Measurements from ENCODE around the gene DOK4. TPM values are rescaled to one million over a fixed set of nuclear protein-coding genes. Genes with fewer than 3 reads are reported as not detected.

The DOK4 gene
- total RNA-seq, 2 experiments from 2014 or later, result 2.4 to 2.9 TPM

- Mint-ChIP-seq H3K27me3 (no peaks in the 10 kb centered on the region), H3K9me3 (no peaks in the 10 kb centered on the region), H3K27ac (no peak overlapping the region), H3K4me3 (no peak overlapping the region), H3K4me1 (ENCODE audit: low read depth) (peaks cover 10% of the 10 kb centered on the region), H3K36me3 (ENCODE audit: low read depth) (no peaks in the 10 kb centered on the region)
- H3K9me3 ChIP-seq (ENCODE audit: control insufficient read depth in 1 of 2, insufficient read depth in 1 of 2, low read length in 2 of 2), result no peaks in the 10 kb centered on the region
- CTCF ChIA-PET, result no interaction called here
- no peak for DNase-seq
- TF ChIP-seq, protein P1, sequence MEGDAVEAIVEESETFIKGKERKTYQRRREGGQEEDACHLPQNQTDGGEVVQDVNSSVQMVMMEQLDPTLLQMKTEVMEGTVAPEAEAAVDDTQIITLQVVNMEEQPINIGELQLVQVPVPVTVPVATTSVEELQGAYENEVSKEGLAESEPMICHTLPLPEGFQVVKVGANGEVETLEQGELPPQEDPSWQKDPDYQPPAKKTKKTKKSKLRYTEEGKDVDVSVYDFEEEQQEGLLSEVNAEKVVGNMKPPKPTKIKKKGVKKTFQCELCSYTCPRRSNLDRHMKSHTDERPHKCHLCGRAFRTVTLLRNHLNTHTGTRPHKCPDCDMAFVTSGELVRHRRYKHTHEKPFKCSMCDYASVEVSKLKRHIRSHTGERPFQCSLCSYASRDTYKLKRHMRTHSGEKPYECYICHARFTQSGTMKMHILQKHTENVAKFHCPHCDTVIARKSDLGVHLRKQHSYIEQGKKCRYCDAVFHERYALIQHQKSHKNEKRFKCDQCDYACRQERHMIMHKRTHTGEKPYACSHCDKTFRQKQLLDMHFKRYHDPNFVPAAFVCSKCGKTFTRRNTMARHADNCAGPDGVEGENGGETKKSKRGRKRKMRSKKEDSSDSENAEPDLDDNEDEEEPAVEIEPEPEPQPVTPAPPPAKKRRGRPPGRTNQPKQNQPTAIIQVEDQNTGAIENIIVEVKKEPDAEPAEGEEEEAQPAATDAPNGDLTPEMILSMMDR (IDR thresholded peaks at IDR 0.05), result no peak
- intact Hi-C loops (cut with DNase I, micrococcal nuclease), result no loop called here
- no peak overlapping the region for H3K4me3 ChIP-seq (ENCODE audit: low read length)
- ATAC-seq (ENCODE audit: poor library complexity), result no peak
- no peak overlapping the region for H3K27ac ChIP-seq (ENCODE audit: low read depth in 1 of 2, low read length in 2 of 2)
- H3K36me3 ChIP-seq (ENCODE audit: insufficient read depth, low read length), result no peaks in the 10 kb centered on the region
- POLR2A ChIA-PET, result no interaction called here
- H3K4me1 ChIP-seq (ENCODE audit: insufficient read depth, low read length), result peaks cover 21% of the 10 kb centered on the region
- no peaks in the 10 kb centered on the region for H3K27me3 ChIP-seq (ENCODE audit: control insufficient read depth in 1 of 2, insufficient read depth in 2 of 2, low read length in 2 of 2)
Observed at GRCh38 chr16:57504491-57504890, 18.2 kb upstream of the DOK4 start.

DNA sequence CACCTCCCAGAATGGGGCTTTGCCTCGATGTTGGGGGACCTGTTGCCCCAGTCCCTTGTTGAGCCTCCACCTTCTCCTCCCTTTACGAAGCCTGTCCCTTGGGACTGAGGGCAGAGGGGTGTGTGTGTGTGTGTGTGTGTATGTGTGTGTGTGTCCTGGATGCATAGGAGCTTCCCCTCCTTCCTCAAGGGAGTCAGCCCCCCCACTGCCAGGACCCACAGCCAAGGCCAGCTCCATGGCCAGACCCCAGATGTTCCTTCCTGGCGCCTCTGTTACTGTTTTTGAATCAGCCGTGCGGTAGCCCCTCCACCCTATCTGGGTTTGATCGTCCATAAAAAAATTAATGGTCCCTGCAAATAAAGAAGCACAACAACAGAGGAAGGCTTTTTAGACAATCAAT is 17.7 kb upstream of the DOK4 start:
- no peak overlapping the region for H3K4me3 ChIP-seq (ENCODE audit: low read length)
- no peak overlapping the region for H3K4me3 Mint-ChIP-seq
- no peak overlapping the region for H3K27ac ChIP-seq (ENCODE audit: low read depth in 1 of 2, low read length in 2 of 2)
- TF ChIP-seq, protein P1 (IDR thresholded peaks at IDR 0.05), result no peak
- no peaks in the 10 kb centered on the region for H3K9me3 ChIP-seq (ENCODE audit: control insufficient read depth in 1 of 2, insufficient read depth in 1 of 2, low read length in 2 of 2)
- intact Hi-C loops (cut with DNase I, micrococcal nuclease), result no loop called here
- H3K27ac Mint-ChIP-seq, result no peak overlapping the region
- no peaks in the 10 kb centered on the region for H3K36me3 Mint-ChIP-seq (ENCODE audit: low read depth)
- DNase-seq (no peak), ATAC-seq (ENCODE audit: poor library complexity) (no peak)
- no peaks in the 10 kb centered on the region for H3K36me3 ChIP-seq (ENCODE audit: insufficient read depth, low read length)
- H3K4me1 ChIP-seq (ENCODE audit: insufficient read depth, low read length), result peaks cover 21% of the 10 kb centered on the region
- POLR2A ChIA-PET, result interaction anchor here (0.9 kb wide), 1 partner anchor 57 kb away, joined by 3 read pairs; the partner anchor contains the start of genes CIAPIN1 and COQ9
- H3K27me3 Mint-ChIP-seq, result no peaks in the 10 kb centered on the region
- H3K9me3 Mint-ChIP-seq, result no peaks in the 10 kb centered on the region
- no peaks in the 10 kb centered on the region for H3K27me3 ChIP-seq (ENCODE audit: control insufficient read depth in 1 of 2, insufficient read depth in 2 of 2, low read length in 2 of 2)
- H3K4me1 Mint-ChIP-seq (ENCODE audit: low read depth), result peaks cover 10% of the 10 kb centered on the region
- CTCF ChIA-PET, result no interaction called here

DNA sequence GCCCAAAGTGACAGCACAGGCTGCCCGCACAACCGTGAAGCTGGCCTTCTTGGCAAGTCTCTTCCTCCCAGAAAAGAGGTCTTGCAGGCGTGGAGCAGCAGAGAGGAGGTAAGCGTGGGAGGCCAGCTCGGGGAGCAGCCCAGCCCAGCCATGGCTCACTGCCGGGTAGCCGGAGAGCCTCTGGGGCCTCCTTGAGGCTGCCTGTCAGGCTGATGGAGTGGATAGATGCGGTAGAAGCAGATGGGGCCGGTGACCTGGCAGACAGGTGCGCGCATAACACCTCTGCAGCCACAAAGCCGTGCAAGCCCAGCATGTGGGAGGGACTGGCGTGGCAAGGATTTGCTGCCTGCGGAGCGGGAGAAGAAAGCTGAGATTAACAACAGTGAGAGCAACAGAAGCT is 17.1 kb upstream of the DOK4 start:
- no peaks in the 10 kb centered on the region for H3K9me3 Mint-ChIP-seq
- H3K36me3 Mint-ChIP-seq (ENCODE audit: low read depth), result no peaks in the 10 kb centered on the region
- no peak overlapping the region for H3K4me3 Mint-ChIP-seq
- TF ChIP-seq, protein P1 (IDR thresholded peaks at IDR 0.05), result no peak
- H3K27me3 Mint-ChIP-seq, result no peaks in the 10 kb centered on the region
- peaks cover 10% of the 10 kb centered on the region for H3K4me1 Mint-ChIP-seq (ENCODE audit: low read depth)
- intact Hi-C loops (cut with DNase I, micrococcal nuclease), result no loop called here
- no peaks in the 10 kb centered on the region for H3K27me3 ChIP-seq (ENCODE audit: control insufficient read depth in 1 of 2, insufficient read depth in 2 of 2, low read length in 2 of 2)
- ChIA-PET POLR2A (interaction anchor here (0.9 kb wide), 1 partner anchor 56 kb away, joined by 3 read pairs; the partner anchor contains the start of genes CIAPIN1 and COQ9), CTCF (no interaction called here)
- no peak for DNase-seq
- H3K9me3 ChIP-seq (ENCODE audit: control insufficient read depth in 1 of 2, insufficient read depth in 1 of 2, low read length in 2 of 2), result no peaks in the 10 kb centered on the region
- peaks cover 21% of the 10 kb centered on the region for H3K4me1 ChIP-seq (ENCODE audit: insufficient read depth, low read length)
- no peaks in the 10 kb centered on the region for H3K36me3 ChIP-seq (ENCODE audit: insufficient read depth, low read length)
- no peak overlapping the region for H3K4me3 ChIP-seq (ENCODE audit: low read length)
- no peak overlapping the region for H3K27ac Mint-ChIP-seq
- no peak for ATAC-seq (ENCODE audit: poor library complexity)
- H3K27ac ChIP-seq (ENCODE audit: low read depth in 1 of 2, low read length in 2 of 2), result no peak overlapping the region

Measured in CD4-positive, alpha-beta T cell (primary cell).